Fibroblast of lung (primary cell): ENCODE measurements around the gene XPR1. TPM values are rescaled to one million over a fixed set of nuclear protein-coding genes. Genes with fewer than 3 reads are reported as not detected.

Experiments
- DNase-seq, 2 donors: peaks; one replicate each; pipeline versions ENCODE4 v3.0.0 to v3.0.0-alpha.2; 2010; ENCODE audit warnings: low read depth in 2 of 2
- H2AFZ ChIP-seq: 2 replicates; pipeline ENCODE4 v1.5.1; 2012; ENCODE audit warnings: low read length, control low read depth, inconsistent platforms
- H3K27ac ChIP-seq: 2 replicates; pipeline ENCODE4 v1.5.1; 2011; ENCODE audit warnings: low read length, control low read depth; ENCODE audit not compliant: insufficient read depth
- H3K27me3 ChIP-seq: 2 replicates; pipeline ENCODE4 v1.5.1; 2011; ENCODE audit warnings: mild to moderate bottlenecking, low read length; ENCODE audit not compliant: control insufficient read depth, insufficient read depth
- H3K36me3 ChIP-seq: 2 replicates; pipeline ENCODE4 v1.5.1; 2011; ENCODE audit warnings: low read length; ENCODE audit not compliant: control insufficient read depth, insufficient read depth
- H3K4me1 ChIP-seq: 2 replicates; pipeline ENCODE4 v1.5.1; 2011; ENCODE audit warnings: low read length; ENCODE audit not compliant: control insufficient read depth, insufficient read depth; ENCODE audit errors: extremely low read depth
- H3K4me2 ChIP-seq: 2 replicates; pipeline ENCODE4 v1.5.1; 2011; ENCODE audit warnings: low read length, control low read depth; ENCODE audit not compliant: insufficient read depth; ENCODE audit errors: extremely low read depth
- H3K4me3 ChIP-seq, 4 experiments: fragments of 200-600 bp in 1 of 4; sonication (generic) in 1 of 4; replicated peaks in 1 of 4; 2 replicates each; pipeline ENCODE4 v1.5.1; 2011 to 2016; ENCODE audit warnings: low read length in 4 of 4, low read depth in 3 of 4, mild to moderate bottlenecking in 3 of 4, control low read depth in 2 of 4, inconsistent platforms in 1 of 4, mixed read lengths in 1 of 4; ENCODE audit not compliant: insufficient read depth in 1 of 4; ENCODE audit errors: control extremely low read depth in 1 of 4
- H3K79me2 ChIP-seq: 2 replicates; pipeline ENCODE4 v1.5.1; 2012; ENCODE audit warnings: mild to moderate bottlenecking, low read length, inconsistent platforms; ENCODE audit not compliant: control insufficient read depth, insufficient read depth
- H3K9ac ChIP-seq: 2 replicates; pipeline ENCODE4 v1.5.1; 2011; ENCODE audit warnings: mild to moderate bottlenecking, low read length, control low read depth; ENCODE audit not compliant: insufficient read depth
- H3K9me3 ChIP-seq: 2 replicates; pipeline ENCODE4 v1.5.1; 2012; ENCODE audit warnings: low read depth, low read length; ENCODE audit not compliant: control insufficient read depth, insufficient read depth
- H4K20me1 ChIP-seq: 2 replicates; pipeline ENCODE4 v1.5.1; 2011; ENCODE audit warnings: low read length; ENCODE audit not compliant: control insufficient read depth, insufficient read depth; ENCODE audit errors: extremely low read depth
- CTCF ChIP-seq, 2 donors: IDR thresholded peaks in 1 of 2; conservative IDR thresholded peaks in 1 of 2; 1 replicate in 1 of 2; 2 replicates in 1 of 2; pipeline ENCODE4 v1.5.1; 2011 to 2012; ENCODE audit warnings: low read length in 2 of 2, control low read depth in 1 of 2, inconsistent platforms in 1 of 2, low read depth in 1 of 2, mild to moderate bottlenecking in 1 of 2
- EZH2 ChIP-seq: IDR thresholded peaks from 2 replicates; pipeline ENCODE4 v1.5.1; 2012; ENCODE audit warnings: low read length, control low read depth, mild to moderate bottlenecking; ENCODE audit errors: missing control alignments
- polyA plus RNA-seq, 2 donors: library from polyadenylated mRNA; depleted of rRNA in 1 of 2; stranded (reverse) in 1 of 2; unstranded in 1 of 2; fragments of >200 nt; gene quantifications; 2 replicates each; pipeline ENCODE4 v1.2.1, GENCODE V29; 2011 to 2012; ENCODE audit warnings: missing spikeins in 1 of 2
- total RNA-seq: library from RNA; depleted of rRNA; stranded (reverse); fragments of >200 nt; gene quantifications from 2 replicates; pipeline ENCODE4 v1.2.1, GENCODE V29; 2014

The XPR1 gene
- total and polyA plus RNA-seq, 2 donors (not counting 1 experiment from before 2014, with no cell fraction given) = 18.4 to 31.5 TPM

- DNase-seq = no peak
- Histone ChIP-seq H3K9me3 (no peaks in the 10 kb centered on the region), H2AFZ (no peak overlapping the region), H3K27me3 (no peaks in the 10 kb centered on the region), H4K20me1 (no peaks in the 10 kb centered on the region), H3K27ac (no peak overlapping the region), H3K79me2 (no peaks in the 10 kb centered on the region), H3K36me3 (no peaks in the 10 kb centered on the region), H3K9ac (no peak overlapping the region), H3K4me1 (no peaks in the 10 kb centered on the region), H3K4me2 (no peak overlapping the region), H3K4me3 (no peak overlapping the region)
- TF ChIP-seq EZH2 = no peak
- TF ChIP-seq CTCF (conservative IDR thresholded peaks at IDR 0.05 in 1 of 2, IDR thresholded peaks at IDR 0.05 in 1 of 2; ENCODE audit: low read depth in 1 of 2, low read length in 2 of 2) = no peak
Measured at GRCh38 chr1:180646093-180646492, 14.3 kb downstream of the XPR1 start.

DNA sequence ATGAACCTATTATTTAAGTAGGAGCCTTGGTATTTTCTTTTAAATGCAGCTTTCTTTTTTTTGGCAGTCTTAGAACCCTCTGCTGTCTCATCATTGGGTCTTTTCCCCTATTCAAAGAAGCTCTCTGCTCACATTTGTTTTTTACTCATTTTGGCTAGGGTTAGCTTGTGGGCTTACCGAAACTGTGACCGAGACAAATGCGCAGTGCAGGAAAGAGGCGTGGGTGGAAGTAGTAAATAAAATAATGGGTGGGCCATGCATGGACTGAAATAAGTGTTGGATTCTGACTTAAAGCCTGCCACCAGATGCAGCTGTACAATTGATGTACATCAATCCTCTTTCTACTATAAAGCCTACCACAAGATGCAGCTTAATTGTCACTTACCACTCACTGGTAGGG is 14.7 kb downstream of the XPR1 start:
- no peaks in the 10 kb centered on the region for H3K4me1 ChIP-seq
- no peak for DNase-seq
- H3K79me2 ChIP-seq = no peaks in the 10 kb centered on the region
- TF ChIP-seq CTCF (conservative IDR thresholded peaks at IDR 0.05 in 1 of 2, IDR thresholded peaks at IDR 0.05 in 1 of 2; ENCODE audit: low read depth in 1 of 2, low read length in 2 of 2) (no peak), EZH2 (no peak)
- H4K20me1 ChIP-seq = no peaks in the 10 kb centered on the region
- H2AFZ ChIP-seq = no peak overlapping the region
- H3K27ac ChIP-seq = no peak overlapping the region
- no peaks in the 10 kb centered on the region for H3K27me3 ChIP-seq
- H3K4me2 ChIP-seq = no peak overlapping the region
- H3K4me3 ChIP-seq = no peak overlapping the region
- no peaks in the 10 kb centered on the region for H3K9me3 ChIP-seq
- no peaks in the 10 kb centered on the region for H3K36me3 ChIP-seq
- H3K9ac ChIP-seq = no peak overlapping the region

DNA sequence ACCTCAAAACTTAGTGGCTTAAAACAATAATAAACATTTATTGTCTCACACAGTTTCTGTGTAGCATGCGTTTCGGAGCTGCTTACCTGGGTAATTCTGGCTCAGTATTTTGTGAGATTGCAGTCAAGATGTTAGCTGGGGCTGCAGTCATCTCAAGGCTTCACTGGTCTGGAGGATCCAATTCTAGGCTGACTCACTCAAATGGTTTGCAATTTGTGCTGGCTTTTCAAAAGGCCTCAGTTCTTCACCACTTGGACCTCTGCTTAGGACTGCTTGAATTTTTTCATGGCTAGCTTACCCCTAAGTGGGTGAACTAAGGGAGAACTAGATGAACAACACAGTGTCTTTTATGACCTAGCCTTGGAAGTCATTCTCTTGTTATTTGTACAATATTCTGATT is 21.0 kb downstream of the XPR1 start:
- Histone ChIP-seq H3K9me3 (no peaks in the 10 kb centered on the region), H3K27ac (no peak overlapping the region), H3K4me1 (no peaks in the 10 kb centered on the region), H3K4me3 (no peak overlapping the region), H3K9ac (no peak overlapping the region), H4K20me1 (no peaks in the 10 kb centered on the region), H3K27me3 (no peaks in the 10 kb centered on the region), H2AFZ (no peak overlapping the region), H3K79me2 (no peaks in the 10 kb centered on the region), H3K4me2 (no peak overlapping the region), H3K36me3 (no peaks in the 10 kb centered on the region)
- DNase-seq = peak; percentile 29 to 50
- TF ChIP-seq CTCF (conservative IDR thresholded peaks at IDR 0.05 in 1 of 2, IDR thresholded peaks at IDR 0.05 in 1 of 2; ENCODE audit: low read depth in 1 of 2, low read length in 2 of 2) (no peak), EZH2 (no peak)
